ENCODE results near the gene KBTBD13. TPM values are rescaled to one million over a fixed set of nuclear protein-coding genes. Genes with fewer than 3 reads are reported as not detected.

Gene KBTBD13
- total RNA-seq, 2 experiments from 2014 or later: not detected

GRCh38 chr15:65081758-65082157 is 5.2 kb downstream of the KBTBD13 start:
- ATAC-seq (peak; percentile 71), DNase-seq (peak; percentile 57)
- Mint-ChIP-seq H3K4me3 (no peak overlapping the region), H3K27me3 (peaks cover 19% of the 10 kb centered on the region), H3K27ac (no peak overlapping the region), H3K4me1 (peaks cover 18% of the 10 kb centered on the region), H3K9me3 (ENCODE audit: low read depth) (no peaks in the 10 kb centered on the region), H3K36me3 (ENCODE audit: low read depth) (no peaks in the 10 kb centered on the region)
- intact Hi-C loops (cut with DNase I, micrococcal nuclease): no loop called here
- POLR2A ChIA-PET: interaction anchor here (0.7 kb wide), 1 partner anchor 223 kb away, joined by 3 read pairs; no protein-coding TSS in a partner anchor
- CTCF ChIA-PET: interaction anchor here (0.9 to 2.2 kb wide), 4 partner anchors 16 to 48 kb away, joined by 3 to 6 read pairs (median 4); no protein-coding TSS in a partner anchor

DNA sequence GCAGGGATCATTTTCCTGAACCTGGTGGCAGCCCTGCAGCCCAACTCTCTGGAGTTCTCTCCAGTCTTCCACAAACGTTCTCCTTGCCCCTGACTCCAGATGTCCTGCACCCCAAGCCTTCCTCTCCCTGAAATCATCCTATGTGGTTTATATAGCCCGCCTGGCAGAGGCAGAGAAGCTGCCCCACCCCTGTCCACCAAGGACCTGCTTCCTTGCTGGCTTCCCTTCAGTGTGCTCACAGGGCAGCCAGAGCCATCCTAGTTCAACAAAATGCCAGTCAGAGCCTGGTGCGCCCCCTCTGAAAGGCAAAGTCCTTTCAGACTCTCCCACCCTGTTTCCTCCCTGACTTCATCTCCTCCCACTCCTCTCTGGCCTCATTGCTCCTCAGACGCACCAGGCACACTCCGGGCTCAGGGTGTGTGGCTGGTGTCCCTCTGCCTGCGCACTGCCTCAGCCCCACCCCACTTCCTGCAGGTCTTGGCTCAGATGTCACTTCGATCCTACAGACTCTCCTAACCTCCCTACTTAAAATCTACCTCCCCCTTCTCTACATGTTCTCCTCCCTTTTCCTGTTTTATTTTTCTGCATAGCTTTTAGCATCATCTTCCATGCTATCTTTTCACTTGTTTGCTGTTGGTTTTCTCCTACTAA is 5.9 kb downstream of the KBTBD13 start:
- DNase-seq (peak; percentile 43), ATAC-seq (peak; percentile 75)
- intact Hi-C loops (cut with DNase I, micrococcal nuclease): no loop called here
- Mint-ChIP-seq H3K27ac (peak overlapping the region; percentile 48), H3K9me3 (ENCODE audit: low read depth) (no peaks in the 10 kb centered on the region), H3K4me1 (peaks cover 18% of the 10 kb centered on the region), H3K4me3 (no peak overlapping the region), H3K36me3 (ENCODE audit: low read depth) (no peaks in the 10 kb centered on the region), H3K27me3 (peaks cover 19% of the 10 kb centered on the region)
- POLR2A ChIA-PET: interaction anchor here (0.7 to 1.6 kb wide), 2 partner anchors 167 to 223 kb away, joined by 4 to 6 read pairs; no protein-coding TSS in a partner anchor
- CTCF ChIA-PET: interaction anchor here (0.9 to 2.2 kb wide), 6 partner anchors 14 to 49 kb away, joined by 3 to 6 read pairs (median 4); partner anchors contain the start of gene UBAP1L

DNA sequence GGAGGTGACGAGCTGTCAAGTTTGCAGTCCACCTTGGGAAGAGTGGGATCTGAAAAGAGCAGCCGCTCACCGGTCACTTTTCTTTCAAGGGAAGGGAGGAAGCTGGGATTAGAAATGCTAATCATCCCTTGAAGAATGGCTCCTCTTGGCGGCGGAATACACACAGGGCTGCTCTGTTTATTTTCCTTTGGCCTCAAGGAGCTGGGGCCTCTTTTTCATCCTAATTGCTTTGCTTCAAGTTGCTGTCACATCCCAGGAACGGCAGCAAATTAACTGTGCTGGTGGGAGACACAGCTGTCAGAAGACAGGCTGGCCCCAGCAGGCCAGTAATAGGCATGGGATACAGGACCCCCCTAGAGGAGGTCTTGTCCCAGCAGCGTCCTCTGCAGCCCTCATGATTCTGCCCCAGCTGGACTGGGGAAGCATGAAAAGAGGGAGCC is 6.7 kb downstream of the KBTBD13 start:
- Mint-ChIP-seq H3K9me3 (ENCODE audit: low read depth) (no peaks in the 10 kb centered on the region), H3K4me1 (peaks cover 15% of the 10 kb centered on the region), H3K4me3 (no peak overlapping the region), H3K27ac (no peak overlapping the region), H3K27me3 (peaks cover 14% of the 10 kb centered on the region), H3K36me3 (ENCODE audit: low read depth) (no peaks in the 10 kb centered on the region)
- DNase-seq (no peak), ATAC-seq (no peak)
- ChIA-PET CTCF (interaction anchor here (0.7 to 1.5 kb wide), 5 partner anchors 13 to 512 kb away, joined by 3 to 4 read pairs (median 3); partner anchors contain the start of gene UBAP1L), POLR2A (interaction anchor here (0.7 to 1.6 kb wide), 2 partner anchors 166 to 222 kb away, joined by 4 to 6 read pairs; no protein-coding TSS in a partner anchor)
- intact Hi-C loops (cut with DNase I, micrococcal nuclease): no loop called here

- ChIA-PET POLR2A (no interaction called here), CTCF (interaction anchor here (0.7 kb wide), 1 partner anchor 417 kb away, joined by 4 read pairs; no protein-coding TSS in a partner anchor)
- DNase-seq (no peak), ATAC-seq (no peak)
- H3K27ac Mint-ChIP-seq: no peak overlapping the region
- H3K4me1 Mint-ChIP-seq: peaks cover 15% of the 10 kb centered on the region
- intact Hi-C loops (cut with DNase I, micrococcal nuclease): no loop called here
- no peaks in the 10 kb centered on the region for H3K36me3 Mint-ChIP-seq (ENCODE audit: low read depth)
- peaks cover 8% of the 10 kb centered on the region for H3K27me3 Mint-ChIP-seq
- H3K9me3 Mint-ChIP-seq (ENCODE audit: low read depth): no peaks in the 10 kb centered on the region
- H3K4me3 Mint-ChIP-seq: no peak overlapping the region
Observed at GRCh38 chr15:65084500-65085206, 8.1 kb downstream of the KBTBD13 start.

DNA sequence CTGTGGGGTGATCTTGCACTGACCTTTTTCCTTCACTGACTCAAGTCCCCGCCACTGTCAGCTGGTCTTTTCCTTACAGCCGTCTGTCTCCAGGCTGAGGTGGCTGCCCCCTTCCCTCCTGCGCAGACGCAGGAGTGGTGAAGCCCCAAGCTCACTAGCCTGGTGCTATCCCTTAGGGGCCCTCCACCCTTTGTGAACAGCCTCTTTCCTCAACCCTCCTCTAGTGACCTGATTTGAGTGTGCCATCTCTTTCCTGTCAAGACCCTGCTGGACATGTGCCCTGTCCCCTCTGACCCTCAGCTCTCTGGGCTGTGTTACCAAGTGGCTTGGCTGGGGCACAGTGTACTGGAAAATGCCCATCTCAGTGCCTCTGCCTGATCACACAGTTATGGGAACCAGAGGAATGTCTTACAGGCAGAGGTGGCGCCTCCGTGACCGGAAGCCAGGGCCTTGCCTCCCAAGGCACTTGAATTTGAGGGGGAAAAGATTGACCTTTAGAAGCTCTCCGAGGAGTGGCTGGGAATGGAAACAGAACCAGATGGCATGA is 8.7 kb downstream of the KBTBD13 start:
- ChIA-PET CTCF (interaction anchor here (0.7 kb wide), 1 partner anchor 418 kb away, joined by 4 read pairs; no protein-coding TSS in a partner anchor), POLR2A (no interaction called here)
- DNase-seq: no peak
- no peak overlapping the region for H3K27ac Mint-ChIP-seq
- no peak overlapping the region for H3K4me3 Mint-ChIP-seq
- ATAC-seq: no peak
- no peaks in the 10 kb centered on the region for H3K9me3 Mint-ChIP-seq (ENCODE audit: low read depth)
- peaks cover 8% of the 10 kb centered on the region for H3K27me3 Mint-ChIP-seq
- intact Hi-C loops (cut with DNase I, micrococcal nuclease): no loop called here
- peaks cover 15% of the 10 kb centered on the region for H3K4me1 Mint-ChIP-seq
- H3K36me3 Mint-ChIP-seq (ENCODE audit: low read depth): no peaks in the 10 kb centered on the region

GRCh38 chr15:65085990-65086679 is 9.6 kb downstream of the KBTBD13 start:
- ATAC-seq (no peak), DNase-seq (peak; percentile 44)
- intact Hi-C loops (cut with DNase I, micrococcal nuclease): no loop called here
- no peak overlapping the region for H3K27ac Mint-ChIP-seq
- no peaks in the 10 kb centered on the region for H3K36me3 Mint-ChIP-seq (ENCODE audit: low read depth)
- ChIA-PET POLR2A (no interaction called here), CTCF (interaction anchor here (1.3 kb wide), 1 partner anchor 32 kb away, joined by 3 read pairs; no protein-coding TSS in a partner anchor)
- no peaks in the 10 kb centered on the region for H3K9me3 Mint-ChIP-seq (ENCODE audit: low read depth)
- H3K4me3 Mint-ChIP-seq: no peak overlapping the region
- H3K4me1 Mint-ChIP-seq: peaks cover 15% of the 10 kb centered on the region
- H3K27me3 Mint-ChIP-seq: peaks cover 8% of the 10 kb centered on the region

GRCh38 chr15:65086680-65087111 is 10.2 kb downstream of the KBTBD13 start:
- no peak overlapping the region for H3K4me3 Mint-ChIP-seq
- H3K9me3 Mint-ChIP-seq (ENCODE audit: low read depth): no peaks in the 10 kb centered on the region
- no peaks in the 10 kb centered on the region for H3K36me3 Mint-ChIP-seq (ENCODE audit: low read depth)
- POLR2A ChIA-PET: no interaction called here
- intact Hi-C loops (cut with DNase I, micrococcal nuclease): no loop called here
- ATAC-seq (no peak), DNase-seq (peak; percentile 20)
- CTCF ChIA-PET: interaction anchor here (0.9 to 1.3 kb wide), 4 partner anchors 26 to 354 kb away, joined by 3 to 4 read pairs (median 3); no protein-coding TSS in a partner anchor
- H3K27ac Mint-ChIP-seq: no peak overlapping the region
- peaks cover 8% of the 10 kb centered on the region for H3K27me3 Mint-ChIP-seq
- H3K4me1 Mint-ChIP-seq: peaks cover 13% of the 10 kb centered on the region

GRCh38 chr15:65087411-65087810 is 10.9 kb downstream of the KBTBD13 start:
- CTCF ChIA-PET: interaction anchor here (0.6 to 1.3 kb wide), 5 partner anchors 14 to 353 kb away, joined by 3 to 4 read pairs (median 3); no protein-coding TSS in a partner anchor
- ATAC-seq: no peak
- H3K27me3 Mint-ChIP-seq: peaks cover 5% of the 10 kb centered on the region
- intact Hi-C loops (cut with DNase I, micrococcal nuclease): no loop called here
- peaks cover 6% of the 10 kb centered on the region for H3K4me1 Mint-ChIP-seq
- POLR2A ChIA-PET: no interaction called here
- no peaks in the 10 kb centered on the region for H3K9me3 Mint-ChIP-seq (ENCODE audit: low read depth)
- H3K36me3 Mint-ChIP-seq (ENCODE audit: low read depth): no peaks in the 10 kb centered on the region
- H3K4me3 Mint-ChIP-seq: no peak overlapping the region
- no peak for DNase-seq
- no peak overlapping the region for H3K27ac Mint-ChIP-seq

- no peak for DNase-seq
- ChIA-PET CTCF (interaction anchor here (0.9 to 1.2 kb wide), 2 partner anchors 32 to 352 kb away, joined by 3 to 4 read pairs; no protein-coding TSS in a partner anchor), POLR2A (no interaction called here)
- ATAC-seq: no peak
- H3K27me3 Mint-ChIP-seq: no peaks in the 10 kb centered on the region
- H3K36me3 Mint-ChIP-seq (ENCODE audit: low read depth): no peaks in the 10 kb centered on the region
- H3K27ac Mint-ChIP-seq: no peak overlapping the region
- H3K9me3 Mint-ChIP-seq (ENCODE audit: low read depth): no peaks in the 10 kb centered on the region
- intact Hi-C loops (cut with DNase I, micrococcal nuclease): no loop called here
- no peak overlapping the region for H3K4me3 Mint-ChIP-seq
- no peaks in the 10 kb centered on the region for H3K4me1 Mint-ChIP-seq
Observed at GRCh38 chr15:65087873-65088642, 11.5 kb downstream of the KBTBD13 start.

- CTCF ChIA-PET: no interaction called here
Observed at GRCh38 chr15:65088643-65089021, 12.1 kb downstream of the KBTBD13 start.

More at GRCh38 chr15:65088643-65089021, 12.1 kb downstream of the KBTBD13 start:
- no peak for ATAC-seq
- intact Hi-C loops (cut with DNase I, micrococcal nuclease): no loop called here
- no peaks in the 10 kb centered on the region for H3K27me3 Mint-ChIP-seq
- H3K36me3 Mint-ChIP-seq (ENCODE audit: low read depth): no peaks in the 10 kb centered on the region
- no peak for DNase-seq
- H3K9me3 Mint-ChIP-seq (ENCODE audit: low read depth): no peaks in the 10 kb centered on the region
- POLR2A ChIA-PET: no interaction called here
- H3K4me1 Mint-ChIP-seq: no peaks in the 10 kb centered on the region
- H3K4me3 Mint-ChIP-seq: no peak overlapping the region
- no peak overlapping the region for H3K27ac Mint-ChIP-seq
